Measurements from ENCODE around the gene SLC28A3.
"Not testable (repeated sequence)": the region's sequence is repeated elsewhere in the genome, so short reads cannot be mapped to it uniquely, and the experiment has no call there.

DNA sequence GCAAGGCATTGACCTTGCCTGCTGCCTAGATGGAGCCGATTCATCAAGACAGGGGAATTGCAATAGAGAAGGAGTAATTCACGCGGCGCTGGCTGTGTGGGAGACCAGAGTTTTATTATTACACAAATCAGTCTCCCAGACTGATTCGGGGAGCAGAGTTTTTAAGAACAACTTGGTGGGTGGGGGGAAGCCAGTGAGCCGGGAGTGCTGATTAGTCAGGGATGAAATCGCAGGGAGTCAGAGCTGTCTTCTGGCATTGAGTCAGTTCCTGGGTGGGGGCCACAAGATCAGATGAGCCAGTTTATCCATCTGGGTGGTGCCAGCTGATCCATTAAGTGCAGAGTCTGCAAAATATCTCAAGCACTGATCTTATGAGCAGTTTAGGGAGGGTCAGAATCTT lies 49.7 kb upstream of the SLC28A3 start:
- not testable (repeated sequence) for TF ChIP-seq KDM1A (IDR thresholded peaks at IDR 0.05; ENCODE audit: borderline replicate concordance, low read length); RNF2 (IDR thresholded peaks at IDR 0.05; ENCODE audit: borderline replicate concordance, low read depth, low read length, missing control alignments, poor library complexity, severe bottlenecking)
